ENCODE results near the gene RASGRP4. TPM values are rescaled to one million over a fixed set of nuclear protein-coding genes. Genes with fewer than 3 reads are reported as not detected.

Gene RASGRP4
- total RNA-seq, 1 donor from 2014 or later, result not detected

GRCh38 chr19:38402967-38403674, 22.9 kb downstream of the RASGRP4 start, which contains the start of gene FAM98C:
Gene FAM98C (plus strand): TSS chr19:38403093. CDS start chr19:38403154, 61 bp downstream.
- peaks cover 8% of the 10 kb centered on the region for H3K36me3 Mint-ChIP-seq (ENCODE audit: unreplicated experiment)
- H3K27ac Mint-ChIP-seq (ENCODE audit: unreplicated experiment), result peak within 1 kb of the TSS; percentile 79
- H3K27me3 Mint-ChIP-seq (ENCODE audit: unreplicated experiment), result no peaks in the 10 kb centered on the region
- peaks cover 8% of the 10 kb centered on the region for H3K4me1 Mint-ChIP-seq (ENCODE audit: unreplicated experiment)
- TF ChIP-seq CTCF (IDR thresholded peaks at IDR 0.05), result peak; percentile 100
- H3K4me3 Mint-ChIP-seq (ENCODE audit: unreplicated experiment), result peak within 1 kb of the TSS; percentile 90
- no peaks in the 10 kb centered on the region for H3K9me3 Mint-ChIP-seq (ENCODE audit: unreplicated experiment)
- DNase-seq (ENCODE audit: extremely low spot score, unreplicated experiment), result peak; percentile 99

- peaks cover 8% of the 10 kb centered on the region for H3K4me1 Mint-ChIP-seq (ENCODE audit: unreplicated experiment)
- no peaks in the 10 kb centered on the region for H3K9me3 Mint-ChIP-seq (ENCODE audit: unreplicated experiment)
- DNase-seq (ENCODE audit: extremely low spot score, unreplicated experiment), result no peak
- H3K4me3 Mint-ChIP-seq (ENCODE audit: unreplicated experiment), result peak overlapping the region; percentile 90
- H3K27me3 Mint-ChIP-seq (ENCODE audit: unreplicated experiment), result no peaks in the 10 kb centered on the region
- peaks cover 6% of the 10 kb centered on the region for H3K36me3 Mint-ChIP-seq (ENCODE audit: unreplicated experiment)
- TF ChIP-seq CTCF (IDR thresholded peaks at IDR 0.05), result no peak
- H3K27ac Mint-ChIP-seq (ENCODE audit: unreplicated experiment), result peak overlapping the region; percentile 41
These were observed 23.4 kb downstream of the RASGRP4 start for GRCh38 chr19:38402623-38402966.

- DNase-seq (ENCODE audit: extremely low spot score, unreplicated experiment), result no peak
- no peak overlapping the region for H3K4me3 Mint-ChIP-seq (ENCODE audit: unreplicated experiment)
These were observed 24.9 kb downstream of the RASGRP4 start for GRCh38 chr19:38401148-38401547.

GRCh38 chr19:38400361-38400760, 25.7 kb downstream of the RASGRP4 start:
- peaks cover 4% of the 10 kb centered on the region for H3K36me3 Mint-ChIP-seq (ENCODE audit: unreplicated experiment)
- H3K4me1 Mint-ChIP-seq (ENCODE audit: unreplicated experiment), result peaks cover 8% of the 10 kb centered on the region
- H3K4me3 Mint-ChIP-seq (ENCODE audit: unreplicated experiment), result no peak overlapping the region
- no peaks in the 10 kb centered on the region for H3K9me3 Mint-ChIP-seq (ENCODE audit: unreplicated experiment)
- no peak for DNase-seq (ENCODE audit: extremely low spot score, unreplicated experiment)
- H3K27ac Mint-ChIP-seq (ENCODE audit: unreplicated experiment), result no peak overlapping the region
- TF ChIP-seq CTCF (IDR thresholded peaks at IDR 0.05), result no peak
- H3K27me3 Mint-ChIP-seq (ENCODE audit: unreplicated experiment), result no peaks in the 10 kb centered on the region

More at GRCh38 chr19:38401148-38401547, 24.9 kb downstream of the RASGRP4 start:
- Mint-ChIP-seq H3K9me3 (ENCODE audit: unreplicated experiment) (no peaks in the 10 kb centered on the region), H3K36me3 (ENCODE audit: unreplicated experiment) (peaks cover 6% of the 10 kb centered on the region), H3K27me3 (ENCODE audit: unreplicated experiment) (no peaks in the 10 kb centered on the region), H3K27ac (ENCODE audit: unreplicated experiment) (no peak overlapping the region), H3K4me1 (ENCODE audit: unreplicated experiment) (peaks cover 8% of the 10 kb centered on the region)
- TF ChIP-seq CTCF (IDR thresholded peaks at IDR 0.05), result no peak

GRCh38 chr19:38399537-38399936, 26.5 kb downstream of the RASGRP4 start:
- no peak for DNase-seq (ENCODE audit: extremely low spot score, unreplicated experiment)
- Mint-ChIP-seq H3K27me3 (ENCODE audit: unreplicated experiment) (no peaks in the 10 kb centered on the region), H3K9me3 (ENCODE audit: unreplicated experiment) (no peaks in the 10 kb centered on the region), H3K36me3 (ENCODE audit: unreplicated experiment) (peaks cover 2% of the 10 kb centered on the region), H3K4me3 (ENCODE audit: unreplicated experiment) (no peak overlapping the region), H3K4me1 (ENCODE audit: unreplicated experiment) (peaks cover 8% of the 10 kb centered on the region), H3K27ac (ENCODE audit: unreplicated experiment) (no peak overlapping the region)
- no peak for TF ChIP-seq CTCF (IDR thresholded peaks at IDR 0.05)
